GM12878 (cell line): ENCODE data around the gene NTRK3.

Experiments
- BHLHE40 ChIP-seq, 2 experiments: fragments of 450-650 bp in 1 of 2; IDR thresholded peaks; 2 replicates each; pipeline ENCODE4 v1.6.1; 2011 to 2017; ENCODE audit warnings: low read depth in 2 of 2, borderline replicate concordance in 1 of 2, improper control_type of control experiment in 1 of 2, low read length in 1 of 2, mild to moderate bottlenecking in 1 of 2
- CBX5 ChIP-seq: sonication (generic); IDR thresholded peaks from 2 replicates; pipeline ENCODE4 v1.6.1; 2016; ENCODE audit warnings: low read depth, moderate library complexity, mild to moderate bottlenecking, inconsistent platforms
- CHD4 ChIP-seq: fragments of 200-600 bp; sonication (generic); IDR thresholded peaks from 2 replicates; pipeline ENCODE4 v1.6.1; 2016; ENCODE audit warnings: mild to moderate bottlenecking
- DPF2 ChIP-seq: fragments of 450-650 bp; IDR thresholded peaks from 2 replicates; pipeline ENCODE4 v1.6.1; 2017; ENCODE audit warnings: mild to moderate bottlenecking
- EP300 ChIP-seq, 2 experiments: fragments of 150-350 bp in 1 of 2; IDR thresholded peaks; 2 replicates each; pipeline ENCODE4 v1.6.1; 2011 to 2012; ENCODE audit warnings: low read depth in 2 of 2, low read length in 2 of 2, borderline replicate concordance in 1 of 2, improper control_type of control experiment in 1 of 2, inconsistent platforms in 1 of 2; ENCODE audit not compliant: control insufficient read depth in 1 of 2
- ESRRA ChIP-seq: IDR thresholded peaks from 2 replicates; pipeline ENCODE4 v1.6.1; 2012; ENCODE audit warnings: mild to moderate bottlenecking, low read length, improper control_type of control experiment
- POLR2A ChIP-seq: IDR thresholded peaks from 2 replicates; pipeline ENCODE4 v1.6.1; 2011; ENCODE audit warnings: low read depth, mild to moderate bottlenecking, low read length
- POLR2AphosphoS5 ChIP-seq: IDR thresholded peaks from 2 replicates; pipeline ENCODE4 v1.6.1; 2011; ENCODE audit warnings: mild to moderate bottlenecking, low read length, inconsistent platforms
- SIN3A ChIP-seq: IDR thresholded peaks from 2 replicates; pipeline ENCODE4 v1.6.1; 2012; ENCODE audit warnings: low read depth, low read length, improper control_type of control experiment
- TCF12 ChIP-seq: IDR thresholded peaks from 2 replicates; pipeline ENCODE4 v1.6.1; 2011; ENCODE audit warnings: low read depth, mild to moderate bottlenecking, low read length
- TF ChIP-seq, protein P1 (sequence below), 3 experiments: IDR thresholded peaks in 2 of 3; conservative IDR thresholded peaks in 1 of 3; 2 replicates each; pipeline ENCODE4 v1.5.1; 2011; ENCODE audit warnings: low read depth in 3 of 3, low read length in 3 of 3, mild to moderate bottlenecking in 3 of 3, control low read depth in 2 of 3, moderate library complexity in 2 of 3, inconsistent platforms in 1 of 3, mixed read lengths in 1 of 3; ENCODE audit not compliant: control insufficient read depth in 2 of 3, insufficient read depth in 1 of 3; ENCODE audit errors: extremely low read depth in 1 of 3
- TF ChIP-seq, protein P2 (sequence below): IDR thresholded peaks from 2 replicates; pipeline ENCODE4 v1.6.1; 2011; ENCODE audit warnings: mild to moderate bottlenecking, low read depth, low read length, moderate library complexity; ENCODE audit not compliant: insufficient replicate concordance

DNA sequence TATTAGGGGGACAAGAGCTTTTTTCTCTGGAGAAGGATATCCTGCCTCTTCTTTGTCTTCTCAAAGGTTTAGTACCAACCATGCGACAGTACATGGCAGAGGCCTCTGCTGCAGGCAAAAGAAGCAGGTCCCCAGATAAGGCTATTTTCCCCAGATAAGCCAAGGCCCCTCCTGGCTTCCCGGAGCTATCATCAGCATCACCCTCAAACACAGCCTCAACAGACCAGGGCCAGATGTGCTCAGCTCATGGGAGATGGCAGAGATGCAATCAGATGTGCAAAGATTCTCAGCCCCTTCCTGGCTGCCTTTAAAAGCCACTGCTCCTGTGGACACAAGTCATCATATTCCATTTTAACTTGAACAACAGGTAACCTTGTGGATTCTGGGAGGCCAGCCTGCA lies 49.0 kb downstream of the NTRK3 start:
- no peak for TF ChIP-seq ESRRA
- TF ChIP-seq, protein P1, sequence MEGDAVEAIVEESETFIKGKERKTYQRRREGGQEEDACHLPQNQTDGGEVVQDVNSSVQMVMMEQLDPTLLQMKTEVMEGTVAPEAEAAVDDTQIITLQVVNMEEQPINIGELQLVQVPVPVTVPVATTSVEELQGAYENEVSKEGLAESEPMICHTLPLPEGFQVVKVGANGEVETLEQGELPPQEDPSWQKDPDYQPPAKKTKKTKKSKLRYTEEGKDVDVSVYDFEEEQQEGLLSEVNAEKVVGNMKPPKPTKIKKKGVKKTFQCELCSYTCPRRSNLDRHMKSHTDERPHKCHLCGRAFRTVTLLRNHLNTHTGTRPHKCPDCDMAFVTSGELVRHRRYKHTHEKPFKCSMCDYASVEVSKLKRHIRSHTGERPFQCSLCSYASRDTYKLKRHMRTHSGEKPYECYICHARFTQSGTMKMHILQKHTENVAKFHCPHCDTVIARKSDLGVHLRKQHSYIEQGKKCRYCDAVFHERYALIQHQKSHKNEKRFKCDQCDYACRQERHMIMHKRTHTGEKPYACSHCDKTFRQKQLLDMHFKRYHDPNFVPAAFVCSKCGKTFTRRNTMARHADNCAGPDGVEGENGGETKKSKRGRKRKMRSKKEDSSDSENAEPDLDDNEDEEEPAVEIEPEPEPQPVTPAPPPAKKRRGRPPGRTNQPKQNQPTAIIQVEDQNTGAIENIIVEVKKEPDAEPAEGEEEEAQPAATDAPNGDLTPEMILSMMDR (IDR thresholded peaks at IDR 0.05 in 2 of 3, conservative IDR thresholded peaks at IDR 0.05 in 1 of 3; ENCODE audit: control insufficient read depth in 2 of 3, extremely low read depth in 1 of 3, insufficient read depth in 1 of 3, low read depth in 3 of 3, low read length in 3 of 3) = no peak
- no peak for TF ChIP-seq BHLHE40 (IDR thresholded peaks at IDR 0.05; ENCODE audit: borderline replicate concordance in 1 of 2, low read depth in 2 of 2, low read length in 1 of 2)
- no peak for TF ChIP-seq DPF2
- no peak for TF ChIP-seq POLR2AphosphoS5
- no peak for TF ChIP-seq POLR2A
- no peak for TF ChIP-seq CHD4
- no peak for TF ChIP-seq CBX5
- TF ChIP-seq SIN3A = no peak
- no peak for TF ChIP-seq TCF12
- TF ChIP-seq, protein P2, sequence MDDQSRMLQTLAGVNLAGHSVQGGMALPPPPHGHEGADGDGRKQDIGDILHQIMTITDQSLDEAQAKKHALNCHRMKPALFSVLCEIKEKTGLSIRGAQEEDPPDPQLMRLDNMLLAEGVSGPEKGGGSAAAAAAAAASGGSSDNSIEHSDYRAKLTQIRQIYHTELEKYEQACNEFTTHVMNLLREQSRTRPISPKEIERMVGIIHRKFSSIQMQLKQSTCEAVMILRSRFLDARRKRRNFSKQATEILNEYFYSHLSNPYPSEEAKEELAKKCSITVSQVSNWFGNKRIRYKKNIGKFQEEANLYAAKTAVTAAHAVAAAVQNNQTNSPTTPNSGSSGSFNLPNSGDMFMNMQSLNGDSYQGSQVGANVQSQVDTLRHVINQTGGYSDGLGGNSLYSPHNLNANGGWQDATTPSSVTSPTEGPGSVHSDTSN = no peak
- no peak for TF ChIP-seq EP300 (IDR thresholded peaks at IDR 0.05; ENCODE audit: borderline replicate concordance in 1 of 2, control insufficient read depth in 1 of 2, low read depth in 2 of 2, low read length in 2 of 2)
